ENCODE measurements around the gene LRRC4B. TPM values are rescaled to one million over a fixed set of nuclear protein-coding genes. Genes with fewer than 3 reads are reported as not detected.
A peak's percentile ranks its signal among the peaks of the same experiment; 100 is the strongest.

Gene LRRC4B
- total RNA-seq, 1 donor = under 0.01 TPM

DNA sequence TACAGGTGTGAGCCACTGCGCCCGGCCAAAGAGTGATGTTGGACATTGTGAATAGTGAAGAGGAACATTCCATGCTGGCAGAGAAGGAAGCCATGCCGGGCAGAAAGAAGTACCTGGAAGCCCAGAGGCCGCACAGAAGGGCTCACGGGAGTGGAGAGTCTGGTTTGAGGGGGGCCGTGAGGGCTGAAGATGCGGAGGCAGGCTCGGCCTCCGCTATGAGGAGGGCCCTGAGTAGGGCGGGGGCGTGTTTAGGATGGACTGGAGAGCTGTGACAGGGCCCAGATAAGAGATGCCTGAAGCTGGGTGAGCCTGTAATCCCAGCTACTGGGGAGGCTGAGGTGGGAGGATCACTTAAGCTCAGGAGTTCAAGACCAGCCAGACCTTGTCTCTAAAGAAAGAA, 58.9 kb downstream of the LRRC4B start:
- no peak for DNase-seq (ENCODE audit: low read depth in 2 of 3, low spot score in 2 of 3)

DNA sequence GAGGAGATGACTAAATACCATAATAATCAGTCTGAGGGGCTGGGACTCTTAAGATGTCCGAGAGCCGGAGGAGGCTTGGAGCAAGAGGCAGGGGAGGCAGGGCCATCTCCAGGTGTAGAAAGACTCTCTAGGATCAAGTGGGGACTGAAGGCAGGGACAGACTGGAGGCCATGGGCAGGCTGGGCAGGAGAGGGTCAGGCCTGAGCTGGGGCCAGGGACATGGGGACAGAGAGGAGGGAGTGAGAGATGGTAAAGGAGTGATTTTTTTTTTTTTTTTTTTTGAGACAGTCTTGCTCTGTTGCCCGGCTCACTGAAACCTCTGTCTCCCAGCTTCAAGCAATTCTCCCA, 59.4 kb downstream of the LRRC4B start:
- DNase-seq (ENCODE audit: low read depth in 2 of 3, low spot score in 2 of 3) = no peak

DNA sequence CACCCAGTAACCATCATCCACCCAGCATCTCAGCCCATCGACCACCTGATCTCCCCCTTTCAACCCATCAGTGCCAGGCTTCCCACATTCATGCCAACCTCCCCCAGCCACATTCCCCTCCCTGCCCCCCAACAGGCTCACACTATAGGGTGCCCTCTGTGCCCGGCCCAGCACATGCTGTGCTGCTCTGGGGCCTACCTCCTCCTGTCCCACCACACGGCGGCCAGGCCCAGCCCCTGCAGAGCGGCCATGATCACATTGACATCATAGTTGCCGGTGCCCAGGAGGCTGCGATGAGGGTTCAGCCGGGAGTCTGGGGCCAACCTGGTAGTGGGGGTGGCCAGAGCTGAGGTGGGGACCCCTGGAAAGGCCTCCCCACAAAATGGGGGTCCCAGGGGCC, 60.9 kb downstream of the LRRC4B start:
- no peak for DNase-seq (ENCODE audit: low read depth in 2 of 3, low spot score in 2 of 3)

DNA sequence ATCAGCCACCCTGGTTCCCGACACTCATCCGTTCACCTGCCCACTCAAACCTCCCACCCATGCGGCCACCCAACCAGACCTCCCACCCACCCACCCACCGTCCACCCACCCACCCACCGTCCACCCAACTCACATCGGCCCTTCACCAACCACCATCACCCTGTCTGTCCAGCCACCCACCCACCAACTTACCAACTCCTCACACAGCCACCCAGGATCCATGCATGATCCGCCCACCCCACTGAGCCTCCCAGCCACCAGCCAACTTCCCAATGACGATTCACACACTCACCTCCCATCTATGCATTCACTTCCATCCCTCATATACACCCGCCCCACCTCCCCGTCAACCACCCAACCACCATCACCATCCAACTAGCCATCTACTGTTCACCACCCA, 61.5 kb downstream of the LRRC4B start:
- no peak for DNase-seq (ENCODE audit: low read depth in 2 of 3, low spot score in 2 of 3)

DNA sequence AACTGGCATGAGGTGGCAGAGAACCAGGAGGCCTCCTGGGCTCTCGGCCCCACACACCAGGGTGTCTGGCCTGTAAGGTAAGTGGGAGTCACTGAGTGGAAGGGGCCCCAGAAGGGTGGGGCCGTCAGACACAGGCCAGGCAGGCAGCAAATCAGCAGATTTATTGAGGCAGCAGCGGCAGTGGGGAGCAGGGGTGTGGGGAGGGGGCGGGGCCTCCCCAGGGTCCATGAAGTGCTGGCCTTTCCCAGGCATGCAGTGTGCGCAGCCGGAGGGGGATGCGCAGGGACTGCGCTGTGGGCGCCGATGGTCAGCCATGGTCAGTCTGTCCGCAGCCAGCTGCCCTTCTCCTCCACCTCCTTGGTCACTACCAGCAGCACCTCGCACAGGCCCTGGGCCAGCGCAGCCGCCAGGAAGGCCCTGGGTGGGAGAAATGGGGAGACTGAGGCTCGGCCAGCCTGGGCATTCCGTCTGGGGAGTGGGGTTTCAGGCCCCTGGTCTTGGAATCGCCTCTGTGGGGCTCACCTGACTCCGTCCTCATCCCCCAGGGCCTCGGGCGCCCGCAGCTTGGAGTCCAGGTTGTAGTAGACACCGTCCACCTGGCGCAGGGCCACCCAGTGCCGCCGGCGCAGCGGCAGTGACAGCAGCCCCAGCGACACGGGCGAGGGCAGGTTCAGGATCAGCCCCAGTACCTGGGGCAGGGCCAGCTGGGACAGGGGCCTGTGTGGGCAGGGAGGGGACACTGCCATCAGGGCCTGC, 62.2 kb downstream of the LRRC4B start:
- DNase-seq (ENCODE audit: low read depth in 2 of 3, low spot score in 2 of 3) = no peak

DNA sequence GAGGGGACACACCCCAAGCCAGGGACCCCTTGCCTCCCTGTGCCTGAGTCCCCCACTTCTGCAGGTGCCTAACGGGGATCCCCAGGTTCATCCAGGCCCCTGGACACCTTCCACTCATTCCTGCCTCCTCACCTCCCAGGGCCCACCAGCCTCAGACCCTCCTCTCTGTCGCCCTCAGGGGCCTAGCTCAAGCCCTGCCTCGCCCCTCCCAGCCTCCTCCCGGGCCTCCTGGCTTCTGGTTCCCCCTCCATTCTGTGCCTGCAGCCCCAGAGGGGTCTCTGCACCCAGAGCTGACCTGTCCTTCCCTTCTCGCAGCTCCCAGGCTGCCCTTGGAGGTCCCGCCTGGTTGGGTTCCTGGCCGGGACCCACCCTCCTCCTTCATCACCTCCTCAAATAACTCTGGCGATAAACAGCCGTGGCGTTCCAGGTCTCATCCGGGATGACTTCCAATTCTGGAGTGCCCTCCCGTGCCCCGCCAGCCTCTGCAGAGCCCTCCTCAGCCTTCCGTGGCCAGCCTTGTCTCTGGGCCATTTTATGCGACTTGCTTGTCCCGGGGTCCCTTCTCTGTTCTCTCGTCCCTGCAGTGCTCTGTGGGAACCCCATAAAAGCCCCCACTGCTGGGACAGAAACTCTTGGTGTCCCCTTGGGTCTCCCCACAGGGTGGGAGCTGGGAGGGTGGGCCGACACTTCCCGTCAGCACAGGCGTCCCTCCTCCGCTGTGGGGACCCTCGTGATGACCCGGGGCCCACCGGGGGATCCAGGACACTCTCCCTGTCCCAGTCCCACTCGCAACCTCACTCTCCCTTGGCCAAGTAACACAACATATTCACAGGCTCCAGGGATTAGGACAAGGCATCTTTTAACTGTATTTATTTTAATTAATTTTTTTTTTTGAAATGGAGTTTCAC, 66.4 kb downstream of the LRRC4B start:
- DNase-seq (ENCODE audit: low read depth in 2 of 3, low spot score in 2 of 3) = no peak

DNA sequence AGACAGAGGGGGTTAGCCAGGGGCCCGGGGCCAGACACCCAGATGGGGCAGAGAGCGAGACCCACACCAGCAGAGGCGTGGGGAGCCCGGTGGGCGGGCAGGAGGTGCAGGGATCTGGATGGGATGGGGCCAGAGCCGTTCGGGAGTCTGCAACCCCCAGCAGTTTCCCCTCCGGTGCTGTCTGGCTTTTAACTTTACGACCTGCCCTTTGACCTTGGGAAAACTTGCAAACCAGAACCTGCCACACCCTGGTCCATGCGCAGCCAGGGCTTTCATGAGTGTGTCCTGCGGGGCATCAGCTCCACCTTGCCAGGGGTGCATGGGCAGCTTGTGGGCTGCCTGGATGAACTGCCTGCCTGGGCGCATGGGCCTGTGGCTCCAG, 67.1 kb downstream of the LRRC4B start:
- no peak for DNase-seq (ENCODE audit: low read depth in 2 of 3, low spot score in 2 of 3)

DNA sequence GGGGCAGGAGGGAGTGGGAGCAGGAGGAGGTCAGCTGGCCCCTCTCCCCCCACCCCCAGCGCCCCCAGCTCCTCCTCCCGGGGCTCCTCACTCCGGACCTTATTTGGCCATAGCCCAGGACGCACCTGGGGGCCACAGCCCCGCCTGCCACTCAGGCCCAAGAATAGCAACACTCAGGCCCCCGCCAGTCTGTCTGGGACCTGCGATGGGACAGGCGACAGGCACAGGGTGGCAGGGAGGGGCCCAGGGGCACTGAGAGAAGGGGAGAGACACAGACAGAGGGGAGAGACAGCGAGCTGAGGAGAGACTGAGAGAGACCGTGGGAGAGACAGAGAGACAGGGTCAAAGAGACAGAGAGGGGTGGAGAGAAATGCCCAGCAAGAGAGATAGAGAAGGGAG, 67.5 kb downstream of the LRRC4B start:
- DNase-seq (ENCODE audit: low read depth in 2 of 3, low spot score in 2 of 3) = no peak

DNA sequence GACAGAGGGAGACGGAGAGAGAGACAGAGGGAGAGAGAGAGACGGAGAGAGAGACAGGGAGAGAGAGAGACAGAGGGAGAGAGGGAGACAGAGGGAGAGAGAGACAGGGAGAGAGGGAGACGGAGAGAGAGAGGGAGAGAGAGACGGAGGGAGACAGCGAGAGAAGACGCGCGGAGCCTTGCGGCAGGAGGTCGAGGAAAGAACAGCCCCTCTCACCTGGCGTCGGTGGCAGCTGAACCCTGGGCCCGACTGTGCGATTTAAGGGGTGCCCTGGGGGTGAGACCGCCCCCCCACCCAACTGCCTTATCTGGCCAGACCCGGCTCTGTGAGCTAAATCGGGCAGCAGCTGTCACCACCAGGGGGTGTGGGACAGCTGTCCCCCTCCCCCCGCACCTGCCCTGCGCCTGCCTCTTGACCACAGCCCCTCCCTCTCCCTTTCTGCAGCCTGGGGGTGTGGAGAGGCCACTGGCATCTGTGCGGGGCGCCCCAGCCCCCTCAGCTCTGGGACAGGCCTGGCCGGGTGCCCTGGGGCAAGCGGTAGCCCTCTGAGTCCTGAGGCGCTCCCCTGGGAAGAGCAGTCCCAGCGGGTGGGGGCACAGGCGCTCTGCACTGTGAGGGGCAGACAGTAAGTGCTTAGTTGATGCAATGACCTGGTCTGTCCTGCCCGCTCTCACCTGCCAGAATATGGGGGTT, 68.0 kb downstream of the LRRC4B start:
- DNase-seq (ENCODE audit: low read depth in 2 of 3, low spot score in 2 of 3) = peak in 2 of 3 donors; percentile 43 to 66

DNA sequence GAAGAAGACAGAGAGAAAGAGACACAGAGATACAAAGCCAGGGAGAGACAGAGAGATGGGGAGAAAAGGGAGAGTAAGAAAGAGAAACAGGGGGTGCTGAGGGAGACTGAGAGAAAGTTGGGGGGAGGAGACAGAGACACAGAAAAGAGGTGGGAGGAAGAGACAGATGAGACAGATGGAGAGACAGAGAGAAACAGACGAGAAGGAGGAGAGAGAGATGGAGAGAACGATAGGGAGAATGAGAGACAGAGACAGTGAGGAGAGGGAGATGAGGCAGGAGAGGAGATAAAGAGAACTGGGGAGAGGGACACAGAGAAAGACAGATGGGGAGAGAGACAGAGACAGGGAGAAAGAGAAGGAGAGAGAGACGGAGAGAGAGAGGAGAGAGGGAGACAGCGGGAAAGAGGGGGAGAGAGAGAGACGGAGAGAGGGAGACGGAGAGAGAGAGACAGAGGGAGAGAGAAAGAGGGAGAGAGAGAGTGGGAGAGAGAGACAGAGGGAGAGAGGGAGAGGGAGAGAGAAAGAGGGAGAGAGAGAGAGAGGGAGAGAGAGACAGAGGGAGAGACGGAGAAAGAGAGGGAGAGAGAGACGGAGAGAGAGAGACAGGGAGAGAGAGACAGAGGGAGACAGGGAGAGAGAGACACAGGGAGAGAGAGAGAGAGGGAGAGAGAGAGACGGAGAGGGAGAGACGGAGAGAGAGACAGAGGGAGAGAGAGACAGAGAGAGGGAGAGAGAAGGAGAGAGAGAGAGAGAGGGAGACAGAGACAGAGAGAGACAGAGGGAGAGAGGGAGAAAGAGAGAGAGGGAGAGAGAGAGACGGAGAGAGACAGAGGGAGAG, 69.8 kb downstream of the LRRC4B start:
- no peak for DNase-seq (ENCODE audit: low read depth in 2 of 3, low spot score in 2 of 3)

DNA sequence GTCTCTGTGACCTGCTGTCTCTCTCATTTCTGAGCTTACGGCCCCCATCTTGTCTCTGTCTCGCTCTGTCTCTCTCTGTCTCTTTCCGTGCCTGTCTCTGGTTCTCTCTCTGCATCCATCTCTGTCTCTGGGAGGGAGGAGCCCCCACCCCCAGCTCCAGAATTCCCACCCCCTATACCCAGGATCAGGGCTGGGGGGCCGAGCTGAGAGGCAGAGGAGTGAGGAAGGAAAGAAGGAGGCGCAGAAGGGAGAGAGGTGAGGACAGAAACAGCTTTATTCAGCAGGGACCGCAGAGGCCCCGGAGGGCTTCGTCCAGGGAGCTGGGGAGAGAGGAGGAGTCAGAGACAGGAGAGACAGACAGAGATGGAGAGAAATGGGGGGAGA, 71.2 kb downstream of the LRRC4B start:
- no peak for DNase-seq (ENCODE audit: low read depth in 2 of 3, low spot score in 2 of 3)

DNA sequence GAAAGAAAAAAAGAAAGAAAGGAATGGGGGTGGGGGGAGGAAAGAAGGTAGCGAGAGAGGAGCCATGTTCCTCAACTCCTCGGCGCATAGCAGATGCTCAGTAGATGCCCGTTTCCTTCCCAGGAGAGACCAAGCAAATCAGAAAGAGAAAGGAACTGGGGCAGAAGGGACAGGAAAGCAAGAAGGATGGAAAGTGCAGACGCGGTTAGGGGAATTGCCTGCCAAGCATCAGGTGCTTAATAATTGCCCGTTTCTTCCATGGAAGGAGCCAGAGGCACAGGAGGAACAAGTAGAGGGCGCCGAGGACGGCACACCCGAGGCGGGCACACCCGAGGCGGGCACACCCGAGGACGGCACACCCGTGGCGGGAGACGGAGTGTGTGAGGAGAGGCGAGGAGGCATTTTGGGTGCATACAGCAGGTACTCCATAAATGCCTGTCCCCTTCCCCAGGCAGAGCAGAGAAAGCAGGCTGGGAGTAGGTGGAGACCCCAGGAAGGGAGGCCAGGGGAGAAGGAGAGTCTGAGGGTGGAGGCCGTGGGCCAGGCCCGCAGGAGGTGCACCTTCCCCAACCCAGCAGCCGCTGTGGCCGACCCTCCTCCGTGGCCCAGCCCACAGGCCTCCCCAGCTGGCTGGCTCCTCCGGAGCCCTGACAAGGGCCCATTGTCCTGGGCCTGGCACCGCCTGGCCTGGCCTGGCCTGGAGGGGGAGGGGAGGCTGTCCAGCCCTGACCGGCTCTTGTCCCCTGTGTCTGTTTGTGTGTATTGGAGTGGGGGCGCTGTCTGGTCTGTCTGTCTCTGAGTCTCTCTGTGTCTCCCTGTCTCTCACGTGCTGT, 71.8 kb downstream of the LRRC4B start:
- DNase-seq (ENCODE audit: low read depth in 2 of 3, low spot score in 2 of 3) = no peak

DNA sequence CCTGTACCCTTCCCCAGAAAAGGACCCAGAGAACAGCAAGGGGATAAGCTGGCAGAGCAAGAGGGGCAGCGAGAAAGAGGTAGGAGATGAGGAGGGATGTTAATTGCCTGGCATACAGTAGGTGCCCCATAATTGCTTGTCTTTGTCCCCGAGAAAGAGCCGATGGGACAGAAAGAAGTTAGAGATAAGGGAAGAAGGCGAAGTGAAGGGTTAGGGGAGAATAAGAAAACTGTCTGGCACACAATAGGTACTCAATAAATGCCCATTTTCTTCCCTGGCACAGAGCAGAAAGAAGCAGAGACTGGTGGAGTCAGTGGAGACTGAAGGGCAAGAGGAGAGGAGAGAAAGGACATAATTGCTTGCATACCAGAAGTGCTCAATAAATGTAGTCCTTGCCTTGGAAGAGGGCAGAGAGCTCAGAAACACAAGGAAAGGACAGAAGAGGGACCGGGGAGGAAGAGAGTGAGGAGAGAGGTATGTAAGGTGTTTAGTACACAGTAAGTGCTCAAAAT, 73.2 kb downstream of the LRRC4B start:
- no peak for DNase-seq (ENCODE audit: low read depth in 2 of 3, low spot score in 2 of 3)

DNA sequence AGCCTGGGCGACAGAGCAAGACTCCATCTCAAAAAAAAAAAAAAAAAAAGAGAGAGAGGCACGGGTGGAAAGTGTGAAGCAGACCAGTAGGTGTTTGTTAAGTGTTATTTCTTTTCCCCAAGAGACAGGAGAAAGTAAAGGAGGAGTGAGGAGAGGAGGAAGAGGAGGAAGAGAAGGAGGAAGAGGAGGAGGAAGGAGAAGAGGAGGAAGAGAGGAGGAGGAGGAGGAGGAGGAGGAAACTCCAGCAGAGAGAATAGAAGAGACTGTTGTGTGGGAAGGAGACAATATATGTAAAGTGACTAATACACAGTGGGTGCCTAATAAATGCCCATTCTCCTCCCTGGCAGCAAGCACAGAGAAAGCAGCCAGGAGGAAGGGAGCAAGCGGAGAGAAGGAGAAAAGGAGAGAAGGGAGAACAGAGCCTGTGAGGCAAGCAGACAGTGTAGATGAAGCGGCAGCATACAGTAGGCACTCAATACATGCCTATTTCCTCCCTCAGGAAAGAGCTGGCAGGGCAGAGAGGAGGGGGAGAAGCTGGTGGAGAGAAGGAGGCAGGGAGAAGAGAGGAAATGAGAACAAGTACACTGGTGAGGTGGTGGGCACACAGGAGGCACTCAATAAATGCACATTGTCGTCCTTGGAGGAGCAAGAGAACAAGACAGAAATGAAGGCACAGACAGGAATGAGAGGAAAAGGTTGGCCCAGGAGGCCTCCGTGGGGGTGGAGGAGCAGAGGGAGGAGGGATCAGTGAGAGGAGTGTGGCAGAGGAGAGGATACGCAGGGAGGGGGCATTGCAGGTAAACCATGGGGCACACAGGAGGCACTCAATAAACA, 73.8 kb downstream of the LRRC4B start:
- DNase-seq (ENCODE audit: low read depth in 2 of 3, low spot score in 2 of 3) = no peak

DNA sequence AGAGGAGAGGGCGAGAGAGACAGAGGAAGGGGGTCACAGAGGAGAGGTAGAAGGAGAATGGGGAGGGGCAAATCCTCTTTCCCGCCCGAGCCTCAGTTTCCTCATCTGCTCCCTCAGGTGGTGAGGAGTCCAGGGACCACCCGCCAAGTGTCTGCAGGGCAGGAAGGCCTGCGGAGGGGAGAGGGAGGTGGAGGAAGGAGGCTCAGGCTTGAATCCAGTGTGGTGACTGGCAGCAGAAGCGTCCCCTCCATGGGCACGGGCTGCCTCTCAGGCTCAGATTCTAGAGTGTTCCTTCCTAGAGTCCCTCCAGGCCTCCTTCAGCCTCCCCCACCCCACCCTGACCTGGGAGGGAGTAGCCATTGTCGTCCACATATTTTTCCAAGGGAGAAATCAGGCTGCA, 75.1 kb downstream of the LRRC4B start:
- DNase-seq (ENCODE audit: low read depth in 2 of 3, low spot score in 2 of 3) = no peak

DNA sequence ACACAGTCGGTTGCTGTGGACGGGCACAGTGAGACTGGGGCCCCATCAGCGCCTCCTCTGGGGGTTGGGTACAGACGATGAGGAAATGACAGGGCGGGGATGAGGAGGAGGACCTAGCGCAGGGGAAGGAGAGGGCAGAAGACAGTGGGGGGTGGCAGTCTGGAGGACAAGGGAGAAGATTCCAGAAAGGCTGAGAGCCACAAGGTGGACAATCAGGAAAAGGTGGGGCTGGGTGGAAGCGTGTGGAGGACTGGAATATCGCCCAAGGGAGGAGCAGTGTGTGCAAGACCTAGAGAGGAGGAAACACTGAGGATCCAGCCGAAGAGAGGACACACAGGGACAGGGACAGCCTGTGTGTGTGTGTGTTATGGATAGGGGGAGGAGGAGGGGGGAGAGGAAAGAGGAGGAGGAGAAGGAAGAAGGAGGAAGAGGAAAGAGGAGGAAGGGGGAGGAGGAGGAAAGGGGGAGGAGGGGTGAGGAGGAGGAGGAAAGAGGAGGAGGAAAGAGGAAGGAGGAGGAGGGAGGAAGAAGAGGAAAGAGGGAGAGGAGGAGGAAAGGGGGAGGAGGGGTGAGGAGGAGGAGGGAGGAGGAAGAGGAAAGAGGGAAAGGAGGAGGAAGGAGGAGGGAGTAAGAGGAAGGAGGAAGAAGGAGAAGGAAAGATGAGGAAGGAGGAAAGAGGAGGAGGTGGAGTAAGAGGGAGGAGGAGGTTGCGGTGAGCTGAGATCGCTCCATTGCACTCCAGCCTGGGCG, 75.8 kb downstream of the LRRC4B start:
- DNase-seq (ENCODE audit: low read depth in 2 of 3, low spot score in 2 of 3) = peak in 2 of 3 donors; percentile 31 to 59

DNA sequence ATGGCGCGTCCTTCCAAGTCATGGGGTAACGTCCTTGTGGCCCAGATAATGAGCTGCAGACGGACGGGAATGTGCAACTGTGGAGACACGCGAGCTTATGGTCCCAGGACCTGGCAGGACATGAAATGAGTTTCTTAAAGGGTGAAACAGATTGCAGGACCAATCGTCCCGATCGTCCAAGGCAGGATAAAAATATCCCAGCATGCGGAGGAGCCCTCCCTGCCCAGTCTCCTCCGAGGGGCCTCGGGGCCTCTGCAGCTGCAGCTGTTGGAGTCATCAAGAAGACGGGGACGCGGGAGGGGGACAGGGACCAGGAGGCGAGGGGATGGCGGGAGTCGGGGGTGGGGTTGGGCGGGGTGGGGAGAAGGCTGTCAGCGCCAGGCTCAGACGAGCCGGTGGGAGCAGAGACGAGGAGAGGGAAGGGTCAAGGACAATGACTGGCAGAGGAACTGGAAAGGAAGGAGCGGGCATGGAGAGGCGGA, 77.2 kb downstream of the LRRC4B start:
- DNase-seq (ENCODE audit: low read depth in 2 of 3, low spot score in 2 of 3) = no peak

DNA sequence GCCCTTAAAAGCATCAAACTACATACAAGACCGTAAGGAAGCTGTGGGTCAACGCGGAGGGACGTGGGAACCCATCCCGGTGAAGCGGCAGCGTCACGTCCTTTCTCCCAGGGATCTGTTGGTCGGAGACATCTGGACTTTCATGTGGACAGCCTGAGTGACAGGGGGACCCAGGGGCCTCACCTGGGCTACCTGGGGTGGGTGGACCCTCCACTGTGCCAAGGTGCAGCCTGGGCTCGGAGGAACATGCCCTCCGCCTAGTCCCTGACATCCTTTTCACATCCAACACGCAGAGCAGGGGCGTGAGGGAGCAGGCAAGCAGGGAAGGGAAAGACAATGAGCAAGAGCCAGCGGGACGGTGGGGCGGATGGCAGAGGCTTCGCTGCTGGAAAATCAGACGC, 77.8 kb downstream of the LRRC4B start:
- no peak for DNase-seq (ENCODE audit: low read depth in 2 of 3, low spot score in 2 of 3)

All from hematopoietic multipotent progenitor cell (in vitro differentiated cells).